Gastroesophageal sphincter (tissue), 3 donors: ENCODE measurements around the gene STX19.

ENCODE experiments used
- CTCF ChIP-seq, 4 experiments: fragments of 200-600 bp in 2 of 4; fragments of 450-650 bp in 2 of 4; sonication (generic) in 1 of 4; IDR thresholded peaks; one replicate each; pipeline ENCODE4 v1.5.1; 2017 to 2019; ENCODE audit warnings: antibody characterized with exemption in 4 of 4, mild to moderate bottlenecking in 2 of 4, moderate library complexity in 2 of 4
- EP300 ChIP-seq: sonication (generic); formaldehyde crosslinking; IDR thresholded peaks from one replicate; pipeline ENCODE4 v1.6.1; 2017; ENCODE audit warnings: antibody characterized with exemption, mild to moderate bottlenecking
- POLR2A ChIP-seq, 2 donors: fragments of 450-650 bp; IDR thresholded peaks; one replicate each; pipeline ENCODE4 v1.6.1; 2017; ENCODE audit warnings: antibody characterized with exemption in 2 of 2, mild to moderate bottlenecking in 2 of 2, moderate library complexity in 1 of 2
- POLR2AphosphoS5 ChIP-seq: sonication (generic); formaldehyde crosslinking; IDR thresholded peaks from one replicate; pipeline ENCODE4 v1.6.1; 2017; ENCODE audit warnings: antibody characterized with exemption

GRCh38 chr3:94008253-94008652 lies 20.1 kb downstream of the STX19 start:
- TF ChIP-seq CTCF (IDR thresholded peaks at IDR 0.05) (no peak), POLR2A (IDR thresholded peaks at IDR 0.05) (no peak), POLR2AphosphoS5 (no peak), EP300 (no peak)
